Fibroblast of pulmonary artery (primary cell): ENCODE data around the gene LHX4.

Experiments used
- DNase-seq: peaks from one replicate; pipeline ENCODE4 v3.0.0-alpha.2; 2010; ENCODE audit warnings: low read depth
- H3K4me3 ChIP-seq: replicated peaks from 2 replicates; pipeline ENCODE4 v1.5.1; 2011; ENCODE audit warnings: low read depth, mild to moderate bottlenecking, control low read depth, low read length, moderate library complexity
- CTCF ChIP-seq: IDR thresholded peaks from 2 replicates; pipeline ENCODE4 v1.5.1; 2011; ENCODE audit warnings: mild to moderate bottlenecking, control low read depth, low read length, inconsistent platforms; ENCODE audit errors: missing control alignments

Gene LHX4

DNA sequence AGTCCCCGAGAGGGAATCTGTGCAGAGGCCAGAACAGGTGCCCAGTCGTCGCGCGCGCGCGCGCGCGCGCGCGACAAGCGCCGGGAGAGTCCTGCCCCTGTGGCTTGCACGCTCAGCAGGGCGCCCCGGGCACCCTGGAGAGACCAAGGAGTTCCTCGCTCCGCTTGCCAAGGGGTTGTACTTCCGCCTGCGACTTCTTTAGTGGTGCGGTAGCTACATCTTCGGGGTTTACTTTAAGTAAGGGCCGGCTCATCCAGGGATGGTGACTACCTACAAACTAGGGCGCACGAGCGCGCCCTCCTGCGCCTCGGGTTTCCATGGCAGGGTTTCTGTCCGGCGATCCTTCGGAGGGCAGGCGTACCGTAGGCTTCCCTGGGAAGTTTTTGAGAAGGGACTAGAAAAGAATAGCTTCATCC is 1.4 kb downstream of the LHX4 start:
- TF ChIP-seq CTCF: no peak
- peak; percentile 31 for DNase-seq
- H3K4me3 ChIP-seq: peak overlapping the region; percentile 52

GRCh38 chr1:180231936-180232335 is 1.9 kb downstream of the LHX4 start:
- no peak overlapping the region for H3K4me3 ChIP-seq
- TF ChIP-seq CTCF: no peak
- no peak for DNase-seq

GRCh38 chr1:180232521-180233043 is 2.5 kb downstream of the LHX4 start:
- no peak for DNase-seq
- H3K4me3 ChIP-seq: no peak overlapping the region
- no peak for TF ChIP-seq CTCF

DNA sequence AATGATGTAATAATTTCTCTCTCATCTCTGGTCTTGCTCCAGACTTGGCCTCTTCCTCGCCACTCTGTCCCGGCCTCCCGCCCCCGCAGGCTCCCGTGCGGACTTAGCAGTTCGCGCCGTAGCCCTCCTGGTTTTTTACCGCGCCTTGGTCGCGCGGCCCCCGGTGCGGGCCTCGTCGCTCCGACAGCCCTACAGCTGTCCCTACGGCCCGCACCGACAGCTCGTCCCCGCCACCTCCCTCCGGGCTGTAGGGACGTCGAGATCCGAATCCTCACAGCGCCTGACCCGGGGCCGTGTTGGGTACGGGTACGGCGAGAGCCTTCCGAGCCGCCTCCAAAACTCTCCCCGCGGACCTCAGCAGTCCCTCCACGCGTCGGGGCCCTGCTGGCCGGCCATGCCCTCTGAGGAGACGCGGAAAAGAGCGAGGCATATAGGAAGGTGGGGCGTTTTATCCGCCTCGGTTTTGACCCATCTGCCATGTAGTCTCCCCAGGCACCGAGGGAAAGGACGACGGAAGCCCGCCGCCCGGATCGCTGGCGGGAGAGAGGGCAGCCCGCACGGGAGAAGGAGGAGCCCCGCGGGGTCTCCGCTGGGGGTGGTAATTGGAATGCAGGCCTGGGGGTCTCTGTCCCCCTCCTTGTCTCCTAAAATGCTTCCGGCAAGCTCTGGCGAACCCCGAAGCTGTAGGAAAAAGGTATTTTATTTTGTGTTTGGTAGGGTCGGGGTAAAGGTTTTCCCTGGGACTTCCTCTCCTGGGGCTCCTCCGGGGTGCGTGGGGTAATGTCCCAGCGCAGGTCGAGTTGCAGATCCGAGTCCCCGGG is 3.3 kb downstream of the LHX4 start:
- DNase-seq: no peak
- TF ChIP-seq CTCF: no peak
- H3K4me3 ChIP-seq: no peak overlapping the region

DNA sequence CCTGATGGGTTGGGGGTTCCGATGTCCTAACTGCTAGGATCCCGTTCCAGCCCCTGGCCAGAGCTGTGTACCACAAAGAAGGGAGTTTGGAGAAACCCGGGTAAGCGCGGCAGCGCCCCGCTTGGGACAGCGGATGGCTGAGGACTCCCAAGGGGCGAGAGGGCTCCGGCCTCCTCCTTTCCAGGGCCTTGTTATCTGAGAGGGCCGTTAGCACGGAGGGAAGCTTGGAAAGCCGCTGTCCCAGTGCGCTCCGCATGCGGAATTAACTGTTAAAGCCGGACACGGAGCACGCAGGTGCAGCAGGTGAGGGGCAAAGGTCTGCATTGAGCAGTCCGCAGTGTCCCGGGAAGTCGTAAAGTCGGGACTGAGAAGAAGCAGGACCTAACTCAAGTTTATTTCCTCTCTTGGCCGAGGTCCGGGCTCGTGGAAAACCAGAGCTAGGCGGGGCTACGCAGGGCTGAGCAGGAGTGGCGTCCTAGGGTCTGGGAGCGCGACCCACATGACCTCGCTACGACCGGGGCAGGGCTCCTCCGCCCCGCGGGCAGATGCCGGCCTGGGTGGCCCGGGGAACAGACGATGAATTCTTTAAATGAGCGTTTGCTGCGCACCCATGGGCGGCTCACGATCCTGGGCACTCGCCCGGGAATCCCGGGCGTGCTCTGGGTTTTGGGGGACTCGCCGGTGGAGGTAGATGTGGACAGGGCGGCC is 4.5 kb downstream of the LHX4 start:
- no peak for DNase-seq
- H3K4me3 ChIP-seq: no peak overlapping the region
- TF ChIP-seq CTCF: no peak

- TF ChIP-seq CTCF: no peak
- no peak overlapping the region for H3K4me3 ChIP-seq
- no peak for DNase-seq
These were observed 5.0 kb downstream of the LHX4 start for GRCh38 chr1:180235077-180235501.
